RWPE1 (cell line): ENCODE measurements around the gene KTN1.

Source experiments
- CTCF ChIA-PET: fragments of 350-600 bp; sonication (Branson Sonifier 250); formaldehyde crosslinking; extraction: SDS; loops from one replicate; lab custom pipeline; 2021; lab: Yijun Ruan, JAX
- POLR2A ChIA-PET: fragments of 400-600 bp; formaldehyde crosslinking; extraction: SDS; loops from one replicate; lab custom pipeline; 2020; ENCODE audit warnings: antibody characterized with exemption; ENCODE audit not compliant: low non-redundant PET; lab: Yijun Ruan, JAX
- DNase-seq: peaks from one replicate; pipeline ENCODE4 v3.0.0; 2012; ENCODE audit warnings: low spot score
- H3K27ac ChIP-seq: fragments of 450-650 bp; 2 replicates; pipeline ENCODE4 v1.5.1; 2017
- CTCF ChIP-seq: fragments of 450-650 bp; conservative IDR thresholded peaks from 2 replicates; pipeline ENCODE4 v1.5.1; 2017; ENCODE audit warnings: low read depth, mild to moderate bottlenecking

KTN1 gene

GRCh38 chr14:55592436-55592835 lies 12.4 kb downstream of the KTN1 start:
- no peak for DNase-seq
- ChIA-PET CTCF (no interaction called here), POLR2A (no interaction called here)
- TF ChIP-seq CTCF: no peak
- H3K27ac ChIP-seq: no peak overlapping the region

- no peak for TF ChIP-seq CTCF
- CTCF ChIA-PET: no interaction called here
- no peak overlapping the region for H3K27ac ChIP-seq
- no peak for DNase-seq
- POLR2A ChIA-PET: no interaction called here
These were observed 13.7 kb downstream of the KTN1 start for GRCh38 chr14:55593698-55594097.

- CTCF ChIA-PET: interaction anchor here (0.6 to 1.3 kb wide), 4 partner anchors 9 to 584 kb away, joined by 3 to 5 read pairs (median 4); no protein-coding TSS in a partner anchor
- no peak for TF ChIP-seq CTCF
- peak; percentile 20 for DNase-seq
- peak overlapping the region; percentile 81 for H3K27ac ChIP-seq
- POLR2A ChIA-PET: no interaction called here
These were observed 19.4 kb downstream of the KTN1 start for GRCh38 chr14:55599250-55599879.

GRCh38 chr14:55600784-55601561 lies 21.0 kb downstream of the KTN1 start:
- peak; percentile 52 for DNase-seq
- no peak overlapping the region for H3K27ac ChIP-seq
- ChIA-PET CTCF (interaction anchor here (0.6 to 1.1 kb wide), 4 partner anchors 20 to 683 kb away, joined by 3 read pairs; no protein-coding TSS in a partner anchor), POLR2A (no interaction called here)
- no peak for TF ChIP-seq CTCF

- CTCF ChIA-PET: interaction anchor here (0.6 kb wide), 1 partner anchor 32 kb away, joined by 4 read pairs; no protein-coding TSS in a partner anchor
- DNase-seq: no peak
- H3K27ac ChIP-seq: no peak overlapping the region
- TF ChIP-seq CTCF: no peak
- POLR2A ChIA-PET: no interaction called here
These were observed 23.5 kb downstream of the KTN1 start for GRCh38 chr14:55603401-55603953.

- H3K27ac ChIP-seq: no peak overlapping the region
- no peak for TF ChIP-seq CTCF
- ChIA-PET POLR2A (no interaction called here), CTCF (no interaction called here)
- DNase-seq: no peak
These were observed 24.5 kb downstream of the KTN1 start for GRCh38 chr14:55604488-55604887.
